KMS-11 (cell line): ENCODE measurements around the gene MFN2.

Experiments used
- H2AFZ ChIP-seq: fragments of 200-600 bp; sonication (generic); 2 replicates; pipeline ENCODE4 v1.6.1; 2016; ENCODE audit warnings: antibody characterized with exemption, mixed run types, low read depth
- H3K27ac ChIP-seq: fragments of 200-600 bp; sonication (generic); 2 replicates; pipeline ENCODE4 v1.6.1; 2016; ENCODE audit warnings: mild to moderate bottlenecking, mixed run types
- H3K27me3 ChIP-seq: fragments of 200-600 bp; sonication (generic); 2 replicates; pipeline ENCODE4 v1.6.1; 2017; ENCODE audit warnings: mild to moderate bottlenecking, low read depth, mixed run types, moderate library complexity; ENCODE audit not compliant: insufficient read depth
- H3K36me3 ChIP-seq: fragments of 200-600 bp; sonication (generic); 2 replicates; pipeline ENCODE4 v1.6.1; 2017; ENCODE audit warnings: mild to moderate bottlenecking, mixed run types; ENCODE audit not compliant: insufficient read depth
- H3K4me1 ChIP-seq: fragments of 200-600 bp; sonication (generic); 2 replicates; pipeline ENCODE4 v1.6.1; 2016; ENCODE audit warnings: mild to moderate bottlenecking, low read depth, mixed run types; ENCODE audit not compliant: poor library complexity, severe bottlenecking
- H3K4me2 ChIP-seq: fragments of 200-600 bp; sonication (generic); 2 replicates; pipeline ENCODE4 v1.7.0; 2016; ENCODE audit warnings: mild to moderate bottlenecking, mixed run types
- H3K4me3 ChIP-seq: fragments of 200-600 bp; sonication (generic); IDR thresholded peaks from 2 replicates; pipeline ENCODE4 v1.6.1; 2017; ENCODE audit warnings: low read depth, low read length, mixed read lengths; ENCODE audit not compliant: insufficient read depth
- H3K79me2 ChIP-seq: fragments of 200-600 bp; sonication (generic); 2 replicates; pipeline ENCODE4 v1.6.1; 2016; ENCODE audit warnings: low read depth, mixed run types; ENCODE audit not compliant: insufficient read depth
- H3K9ac ChIP-seq: fragments of 200-600 bp; sonication (generic); 2 replicates; pipeline ENCODE4 v1.6.1; 2016; ENCODE audit warnings: mild to moderate bottlenecking, mixed run types
- H4K20me1 ChIP-seq: fragments of 200-600 bp; sonication (generic); 2 replicates; pipeline ENCODE4 v1.6.1; 2016; ENCODE audit warnings: mild to moderate bottlenecking, mixed run types; ENCODE audit not compliant: insufficient read depth
- TF ChIP-seq, protein P1 (sequence below): fragments of 200-600 bp; sonication (generic); conservative IDR thresholded peaks from 2 replicates; pipeline ENCODE4 v1.6.1; 2017; ENCODE audit warnings: low read depth, mild to moderate bottlenecking, antibody characterized with exemption, low read length, moderate library complexity, mixed read lengths

Gene MFN2

DNA sequence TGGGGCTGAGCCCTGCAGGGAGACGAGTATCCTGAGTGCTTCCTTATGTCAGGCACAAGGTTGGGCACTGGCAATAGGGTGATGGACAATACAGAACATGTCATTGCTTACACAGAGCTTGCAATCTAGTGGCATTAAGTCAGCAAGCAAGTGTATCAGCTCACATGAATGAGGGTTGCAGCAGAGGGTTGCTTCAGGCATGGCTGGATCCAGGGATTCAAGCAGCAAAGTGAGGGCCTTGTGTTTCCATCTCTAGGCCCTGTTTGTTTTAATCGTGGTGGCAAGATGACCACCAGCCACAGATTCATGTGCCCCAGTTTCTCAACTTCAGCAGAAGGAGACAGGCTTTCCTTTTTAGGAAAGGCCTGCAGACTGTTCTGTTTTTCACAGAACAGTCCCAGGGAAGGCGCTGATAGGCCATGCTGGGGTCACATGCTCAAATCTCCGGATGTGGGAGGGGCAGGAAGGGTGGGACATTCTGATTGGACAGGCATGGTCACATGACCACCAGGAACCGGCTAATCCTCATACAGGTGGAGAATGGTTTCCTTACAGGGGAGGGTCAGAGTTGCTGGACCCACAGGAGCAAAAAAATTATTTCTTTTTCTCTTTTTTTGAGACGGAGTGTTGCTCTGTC, 31.3 kb upstream of the MFN2 start:
- Histone ChIP-seq H3K79me2 (no peaks in the 10 kb centered on the region), H3K36me3 (no peaks in the 10 kb centered on the region)
- TF ChIP-seq, protein P1, sequence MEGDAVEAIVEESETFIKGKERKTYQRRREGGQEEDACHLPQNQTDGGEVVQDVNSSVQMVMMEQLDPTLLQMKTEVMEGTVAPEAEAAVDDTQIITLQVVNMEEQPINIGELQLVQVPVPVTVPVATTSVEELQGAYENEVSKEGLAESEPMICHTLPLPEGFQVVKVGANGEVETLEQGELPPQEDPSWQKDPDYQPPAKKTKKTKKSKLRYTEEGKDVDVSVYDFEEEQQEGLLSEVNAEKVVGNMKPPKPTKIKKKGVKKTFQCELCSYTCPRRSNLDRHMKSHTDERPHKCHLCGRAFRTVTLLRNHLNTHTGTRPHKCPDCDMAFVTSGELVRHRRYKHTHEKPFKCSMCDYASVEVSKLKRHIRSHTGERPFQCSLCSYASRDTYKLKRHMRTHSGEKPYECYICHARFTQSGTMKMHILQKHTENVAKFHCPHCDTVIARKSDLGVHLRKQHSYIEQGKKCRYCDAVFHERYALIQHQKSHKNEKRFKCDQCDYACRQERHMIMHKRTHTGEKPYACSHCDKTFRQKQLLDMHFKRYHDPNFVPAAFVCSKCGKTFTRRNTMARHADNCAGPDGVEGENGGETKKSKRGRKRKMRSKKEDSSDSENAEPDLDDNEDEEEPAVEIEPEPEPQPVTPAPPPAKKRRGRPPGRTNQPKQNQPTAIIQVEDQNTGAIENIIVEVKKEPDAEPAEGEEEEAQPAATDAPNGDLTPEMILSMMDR: no peak

DNA sequence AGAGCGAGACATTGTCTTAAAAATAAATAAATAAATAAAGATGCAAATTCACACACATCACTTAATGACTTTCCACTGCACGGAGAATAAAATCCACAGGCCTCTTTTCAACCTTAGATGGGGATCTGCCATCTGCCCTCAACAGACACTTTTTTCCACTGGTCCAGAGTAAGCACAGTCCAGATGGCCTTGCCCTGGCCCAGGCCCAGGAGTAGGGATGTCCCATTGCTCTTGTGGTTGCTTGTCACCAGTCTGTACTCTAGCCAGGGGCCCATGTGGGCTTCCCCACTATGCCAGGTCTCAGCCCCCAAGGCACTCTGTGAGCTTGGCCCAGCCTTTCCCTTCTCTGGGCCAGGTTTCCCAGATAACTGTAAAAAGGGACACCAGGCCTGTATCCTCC, 28.3 kb upstream of the MFN2 start:
- Histone ChIP-seq H3K79me2 (no peaks in the 10 kb centered on the region), H3K4me3 (no peak overlapping the region), H3K27ac (no peak overlapping the region), H2AFZ (no peak overlapping the region), H3K9ac (no peak overlapping the region), H4K20me1 (no peaks in the 10 kb centered on the region), H3K27me3 (no peaks in the 10 kb centered on the region), H3K4me2 (no peak overlapping the region), H3K36me3 (no peaks in the 10 kb centered on the region), H3K4me1 (no peaks in the 10 kb centered on the region)
- TF ChIP-seq, protein P1: no peak

More for the DNA sequence above, 31.3 kb upstream of the MFN2 start:
- H3K4me2 ChIP-seq: no peak overlapping the region
- H3K4me3 ChIP-seq: no peak overlapping the region
- H3K27me3 ChIP-seq: no peaks in the 10 kb centered on the region
- no peak overlapping the region for H2AFZ ChIP-seq
- H3K27ac ChIP-seq: no peak overlapping the region
- no peaks in the 10 kb centered on the region for H3K4me1 ChIP-seq
- no peak overlapping the region for H3K9ac ChIP-seq
- H4K20me1 ChIP-seq: no peaks in the 10 kb centered on the region

DNA sequence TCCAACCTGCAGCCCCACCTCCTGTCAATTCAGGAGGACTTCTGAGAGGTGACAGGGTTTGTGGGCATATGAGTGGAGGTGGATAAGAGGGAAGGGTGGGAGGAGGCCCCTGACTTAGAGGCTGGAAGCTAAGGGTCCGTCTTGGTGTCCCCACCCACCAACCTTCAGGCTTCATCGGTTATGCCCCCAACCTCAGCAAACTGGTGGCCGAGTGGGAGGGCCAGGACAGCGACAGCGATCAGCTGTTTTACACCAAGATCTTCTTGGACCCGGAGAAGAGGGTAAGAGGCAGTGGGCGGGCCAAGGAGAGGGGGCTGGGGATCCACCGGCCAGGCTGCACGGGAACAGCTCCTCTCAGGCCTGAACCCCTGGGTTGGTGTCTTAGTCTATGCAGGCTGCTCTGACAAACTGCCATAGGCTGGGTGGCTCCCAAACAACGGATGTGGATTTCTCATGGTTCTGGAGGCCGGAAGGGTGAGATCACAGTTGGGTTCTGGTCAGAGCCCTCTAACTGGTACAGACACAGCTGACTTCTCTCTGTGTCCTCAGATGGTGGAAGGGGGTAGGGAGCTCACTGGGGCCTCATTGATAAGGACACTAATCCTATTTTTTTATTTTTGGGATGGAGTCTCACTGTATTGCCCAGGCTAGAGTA, 27.7 kb upstream of the MFN2 start:
- TF ChIP-seq, protein P1: no peak
- no peaks in the 10 kb centered on the region for H3K4me1 ChIP-seq
- no peaks in the 10 kb centered on the region for H3K27me3 ChIP-seq
- H3K27ac ChIP-seq: no peak overlapping the region
- H3K9ac ChIP-seq: no peak overlapping the region
- H3K4me2 ChIP-seq: no peak overlapping the region
- H3K36me3 ChIP-seq: no peaks in the 10 kb centered on the region
- no peak overlapping the region for H2AFZ ChIP-seq
- H4K20me1 ChIP-seq: no peaks in the 10 kb centered on the region
- H3K79me2 ChIP-seq: no peaks in the 10 kb centered on the region
- H3K4me3 ChIP-seq: no peak overlapping the region

DNA sequence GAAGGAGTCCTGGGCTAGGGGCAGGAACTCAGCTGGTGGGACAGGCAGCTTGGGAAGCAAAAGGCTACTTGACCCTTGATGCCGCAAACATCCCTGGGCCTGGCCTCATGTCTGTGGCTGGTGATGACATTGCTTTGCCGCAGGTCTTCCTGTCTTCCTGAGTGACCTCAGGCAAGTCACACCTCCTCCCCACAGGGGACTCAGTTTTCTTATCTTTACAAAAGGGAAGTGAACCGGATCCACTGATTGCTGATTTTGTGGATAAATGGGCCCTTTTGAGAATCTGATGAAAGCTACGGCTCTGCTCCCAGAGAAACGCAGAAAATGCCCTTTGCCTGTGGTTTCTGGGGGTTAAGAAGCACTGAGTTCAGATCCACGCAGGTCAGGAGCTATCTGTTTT, 25.0 kb upstream of the MFN2 start:
- no peak overlapping the region for H3K4me3 ChIP-seq
- no peaks in the 10 kb centered on the region for H3K27me3 ChIP-seq
- H2AFZ ChIP-seq: no peak overlapping the region
- no peak overlapping the region for H3K9ac ChIP-seq
- H3K79me2 ChIP-seq: no peaks in the 10 kb centered on the region
- H3K36me3 ChIP-seq: no peaks in the 10 kb centered on the region
- H3K4me1 ChIP-seq: no peaks in the 10 kb centered on the region
- H3K27ac ChIP-seq: no peak overlapping the region
- H4K20me1 ChIP-seq: no peaks in the 10 kb centered on the region
- H3K4me2 ChIP-seq: no peak overlapping the region
- TF ChIP-seq, protein P1: no peak
